Right cardiac atrium (tissue), 5 donors: ENCODE results near the gene EEF1AKMT1. TPM values are rescaled to one million over a fixed set of nuclear protein-coding genes. Genes with fewer than 3 reads are reported as not detected.

ENCODE experiments used
- ATAC-seq, 2 donors: fragments of 200-7000 bp; cut with Tn5 transposase; one replicate each; pipeline versions ENCODE4 v1.8.0 to v1.9.1; 2020; ENCODE audit warnings: moderate library complexity in 2 of 2, mild to moderate bottlenecking in 1 of 2
- DNase-seq, 3 donors: peaks; one replicate each; pipeline ENCODE4 v3.0.0-alpha.2; 2020
- H3K27ac ChIP-seq: one replicate; pipeline ENCODE4 v1.5.1; 2013; ENCODE audit warnings: mild to moderate bottlenecking, low read length, control low read depth, moderate library complexity
- H3K27me3 ChIP-seq: one replicate; pipeline ENCODE4 v1.6.1; 2013; ENCODE audit not compliant: control insufficient read depth, insufficient read depth
- H3K4me1 ChIP-seq: one replicate; pipeline ENCODE4 v1.6.1; 2013; ENCODE audit warnings: low read length; ENCODE audit not compliant: control insufficient read depth, insufficient read depth
- H3K4me3 ChIP-seq: one replicate; pipeline ENCODE4 v1.5.1; 2013; ENCODE audit warnings: low read length, control low read depth
- H3K9me3 ChIP-seq: one replicate; pipeline ENCODE4 v1.6.1; 2013; ENCODE audit warnings: low read length; ENCODE audit not compliant: control insufficient read depth
- WGBS: extraction: QIAGEN DNeasy Blood & Tissue Kit; methylation state at CpG from one replicate; pipeline ENCODE4 v1.1.7; 2013; 5-methylcytosine and 5-hydroxymethylcytosine counted together
- intact Hi-C, 4 donors: fragments of 100-400 bp; cut with DNase I; formaldehyde crosslinking; loops; one replicate each; pipeline versions ENCODE4 v1.11.0 to v1.14.0; 2022 to 2023
- polyA plus RNA-seq: library from polyadenylated mRNA; stranded (reverse); fragments of 200-250 nt; gene quantifications from one replicate; pipeline ENCODE4 v1.2.3, GENCODE V29; 2013
- total RNA-seq, 4 donors: library from RNA; stranded (reverse); fragmentation: NEBNext Ultra II Directional; extraction: Animal tissue kit (Norgen Biotek cat#: 25700); gene quantifications; one replicate each; pipeline ENCODE4 v1.2.1, GENCODE V29; 2021
- donor health status: healthy with polysubstance abuse.
- donor health status: DM: no; HTN: yes; CAD: no.
- donor health status: DM: no; HTN: no; CAD: no.
- donor health status: DM: no; HTN: yes; CAD: no; lungs with severe emphysema.
- donor health status: DM: yes; HTN: yes; CAD: no.

EEF1AKMT1 gene
- total and polyA plus RNA-seq, 5 donors, result 12.4 to 14.8 (median 13.0) TPM

DNA sequence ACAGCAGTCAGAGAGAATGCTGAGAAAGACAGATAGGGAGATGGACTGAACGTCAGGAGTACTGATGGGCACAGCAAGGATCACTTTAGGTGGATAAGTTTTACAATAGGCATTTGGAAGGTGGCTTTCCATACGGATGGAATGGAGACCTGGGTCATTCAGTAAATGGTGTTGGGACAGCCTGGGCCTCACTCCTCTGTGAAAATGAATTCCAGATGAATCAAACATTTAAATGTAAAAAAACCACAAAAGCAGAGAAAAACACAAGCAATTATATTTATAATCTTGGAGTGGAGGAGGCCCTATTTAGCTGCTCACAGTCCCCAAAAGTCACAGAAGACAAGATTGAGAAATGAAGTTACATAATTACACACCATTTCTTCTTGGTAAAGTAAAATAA lies 65.5 kb downstream of the EEF1AKMT1 start:
- no peak overlapping the region for H3K27ac ChIP-seq
- no peak for ATAC-seq
- H3K9me3 ChIP-seq, result no peaks in the 10 kb centered on the region
- 74% methylated on average over 2 of the region's 2 CpGs for WGBS
- H3K4me1 ChIP-seq, result no peaks in the 10 kb centered on the region
- intact Hi-C loops, result loop anchor here in 1 of 4 donors (10.0 kb wide), 1 partner anchor 203 kb away; no protein-coding TSS in a partner anchor
- H3K27me3 ChIP-seq, result no peaks in the 10 kb centered on the region
- no peak for DNase-seq
- H3K4me3 ChIP-seq, result no peak overlapping the region

DNA sequence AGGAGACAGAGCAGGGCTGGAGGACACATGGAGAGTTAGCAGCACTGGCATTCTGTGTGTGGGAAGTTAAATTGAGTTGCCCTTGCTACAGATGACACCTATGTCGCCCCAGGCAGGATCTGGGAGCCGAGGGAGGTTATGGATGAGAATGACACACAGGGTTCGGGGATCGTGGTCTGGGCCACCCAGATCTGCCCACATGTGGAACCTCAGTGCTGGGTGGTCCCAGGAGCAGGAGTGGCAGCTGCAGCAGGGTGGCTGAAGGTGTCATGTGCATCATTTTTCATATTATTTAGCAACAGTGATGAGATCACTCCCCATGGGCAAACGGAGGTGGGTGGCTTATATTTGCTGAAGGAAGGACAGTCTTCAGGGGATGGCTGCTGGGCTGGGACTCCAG lies 67.1 kb downstream of the EEF1AKMT1 start:
- Histone ChIP-seq H3K9me3 (no peaks in the 10 kb centered on the region), H3K27me3 (no peaks in the 10 kb centered on the region), H3K27ac (no peak overlapping the region), H3K4me1 (no peaks in the 10 kb centered on the region), H3K4me3 (no peak overlapping the region)
- 96% methylated on average over 5 of the region's 5 CpGs for WGBS
- DNase-seq (peak in 1 of 3 donors; percentile 7), ATAC-seq (no peak)
- intact Hi-C loops, result loop anchor here in 1 of 4 donors (10.0 kb wide), 1 partner anchor 202 kb away; no protein-coding TSS in a partner anchor

GRCh38 chr13:20704459-20705069 lies 69.2 kb downstream of the EEF1AKMT1 start:
- WGBS, result 27% methylated on average over 20 of the region's 20 CpGs
- no peaks in the 10 kb centered on the region for H3K4me1 ChIP-seq
- peak in 1 of 2 donors; percentile 6 for ATAC-seq
- DNase-seq, result peak in 1 of 3 donors; percentile 57
- H3K9me3 ChIP-seq, result no peaks in the 10 kb centered on the region
- H3K27me3 ChIP-seq, result no peaks in the 10 kb centered on the region
- intact Hi-C loops, result loop anchor here in 1 of 4 donors (10.0 kb wide), 1 partner anchor 200 kb away; no protein-coding TSS in a partner anchor
- no peak overlapping the region for H3K27ac ChIP-seq
- peak overlapping the region; percentile 97 for H3K4me3 ChIP-seq

GRCh38 chr13:20703780-20704458 lies 69.8 kb downstream of the EEF1AKMT1 start:
- ATAC-seq, result peak; percentile 85 to 91
- intact Hi-C loops, result loop anchor here in 1 of 4 donors (10.0 kb wide), 1 partner anchor 199 kb away; no protein-coding TSS in a partner anchor
- 1% methylated on average over 95 of the region's 98 CpGs for WGBS
- Histone ChIP-seq H3K9me3 (no peaks in the 10 kb centered on the region), H3K4me3 (peak overlapping the region; percentile 97), H3K27me3 (no peaks in the 10 kb centered on the region), H3K27ac (peak overlapping the region; percentile 39), H3K4me1 (no peaks in the 10 kb centered on the region)
- DNase-seq, result peak; percentile 79 to 92 (median 89)

DNA sequence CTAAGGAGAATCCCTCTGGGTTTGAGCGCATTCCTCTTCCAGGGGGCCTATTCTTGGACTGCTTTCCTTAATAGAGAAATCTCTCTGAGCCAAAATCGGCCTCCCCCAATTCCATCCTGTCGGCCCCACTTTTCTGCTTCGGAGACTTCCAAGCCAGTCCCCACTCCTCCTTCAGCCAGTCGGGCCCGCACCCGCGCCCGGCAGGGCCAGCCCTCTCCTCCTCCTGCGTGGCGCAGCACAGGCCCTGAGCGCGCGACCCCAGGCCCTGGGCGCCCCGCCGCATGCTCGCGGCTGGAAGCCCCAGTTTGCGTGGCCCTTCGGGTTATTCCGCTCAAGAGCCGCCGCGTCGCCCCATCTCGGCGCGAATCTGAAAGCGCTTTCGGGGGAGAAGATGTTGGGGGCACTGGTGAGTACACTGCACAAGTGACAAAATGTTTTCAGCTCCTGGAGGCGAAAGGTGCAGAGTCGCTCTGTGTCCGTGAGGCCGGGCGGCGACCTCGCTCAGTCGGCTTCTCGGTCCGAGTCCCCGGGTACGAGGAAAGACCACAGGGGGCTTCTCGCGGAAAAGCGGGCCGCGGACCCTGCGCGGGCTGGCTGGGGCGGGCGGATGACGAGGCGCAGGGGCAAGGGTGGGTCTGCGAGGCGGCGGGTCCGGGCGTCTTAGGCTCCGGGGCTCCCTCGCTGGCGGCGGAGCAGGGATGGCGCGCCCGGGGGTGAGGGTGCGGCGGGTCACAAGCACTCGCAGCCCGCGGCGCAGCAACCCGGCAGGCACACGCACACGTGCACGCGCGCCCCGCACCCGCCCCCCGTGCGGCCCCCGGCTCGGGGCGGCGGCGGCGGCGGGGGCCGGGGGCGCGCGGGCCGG lies 70.6 kb downstream of the EEF1AKMT1 start, which contains the start of gene IL17D:
Gene IL17D (plus strand): TSS at position 785 of the 865 bp plus-strand sequence. CDS start 303 bp downstream, outside the sequence.
- WGBS, result under 1% methylated on average over 94 of the region's 94 CpGs
- intact Hi-C loops, result loop anchor here in 1 of 4 donors (10.0 kb wide), 1 partner anchor 198 kb away; no protein-coding TSS in a partner anchor
- Histone ChIP-seq H3K4me1 (no peaks in the 10 kb centered on the region), H3K4me3 (peak within 1 kb of the TSS; percentile 97), H3K27me3 (no peaks in the 10 kb centered on the region), H3K27ac (peak within 1 kb of the TSS; percentile 39), H3K9me3 (no peaks in the 10 kb centered on the region)
- ATAC-seq (peak; percentile 44 to 58), DNase-seq (peak in 2 of 3 donors; percentile 74 to 76)

- intact Hi-C loops, result loop anchor here in 1 of 4 donors (10.0 kb wide), 1 partner anchor 198 kb away; no protein-coding TSS in a partner anchor
- Histone ChIP-seq H3K4me1 (no peaks in the 10 kb centered on the region), H3K27ac (no peak overlapping the region), H3K27me3 (no peaks in the 10 kb centered on the region), H3K9me3 (no peaks in the 10 kb centered on the region), H3K4me3 (peak overlapping the region; percentile 97)
- ATAC-seq, result no peak
- DNase-seq, result no peak
- WGBS, result 20% methylated on average over 9 of the region's 9 CpGs
Measured at GRCh38 chr13:20702530-20702914, 71.2 kb downstream of the EEF1AKMT1 start.

DNA sequence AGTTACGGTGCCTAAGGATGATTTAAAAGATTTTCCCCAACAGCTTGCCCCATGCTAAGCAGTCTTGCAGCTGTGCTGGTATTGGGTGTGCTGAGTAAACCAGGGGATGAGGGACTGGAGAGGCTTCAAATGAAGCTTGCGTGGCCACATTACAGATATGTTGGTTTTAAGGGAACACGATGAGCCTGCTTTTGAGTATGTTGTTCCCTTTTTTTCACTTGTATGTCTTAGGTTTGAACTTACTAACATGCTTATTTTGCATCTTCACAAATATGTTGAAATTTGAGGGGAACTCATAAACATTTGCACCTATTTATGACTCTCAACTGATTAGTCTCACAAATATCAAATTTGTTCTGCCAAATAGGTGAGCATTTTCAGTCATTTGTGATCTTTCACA lies 72.3 kb downstream of the EEF1AKMT1 start:
- DNase-seq (no peak), ATAC-seq (no peak)
- Histone ChIP-seq H3K27me3 (no peaks in the 10 kb centered on the region), H3K4me3 (no peak overlapping the region), H3K4me1 (no peaks in the 10 kb centered on the region), H3K9me3 (no peaks in the 10 kb centered on the region), H3K27ac (no peak overlapping the region)
- intact Hi-C loops, result loop anchor here in 1 of 4 donors (10.0 kb wide), 1 partner anchor 197 kb away; no protein-coding TSS in a partner anchor
- WGBS, result 93% methylated on average over 3 of the region's 3 CpGs

- no peaks in the 10 kb centered on the region for H3K27me3 ChIP-seq
- ATAC-seq, result no peak
- no peaks in the 10 kb centered on the region for H3K4me1 ChIP-seq
- H3K27ac ChIP-seq, result no peak overlapping the region
- DNase-seq, result no peak
- WGBS, result 91% methylated on average over 6 of the region's 6 CpGs
- intact Hi-C loops, result loop anchor here in 1 of 4 donors (10.0 kb wide), 1 partner anchor 195 kb away; no protein-coding TSS in a partner anchor
- no peak overlapping the region for H3K4me3 ChIP-seq
- no peaks in the 10 kb centered on the region for H3K9me3 ChIP-seq
Measured at GRCh38 chr13:20700288-20700687, 73.5 kb downstream of the EEF1AKMT1 start.

GRCh38 chr13:20699715-20700114 lies 74.0 kb downstream of the EEF1AKMT1 start:
- H3K27me3 ChIP-seq, result no peaks in the 10 kb centered on the region
- no peaks in the 10 kb centered on the region for H3K4me1 ChIP-seq
- no peaks in the 10 kb centered on the region for H3K9me3 ChIP-seq
- 93% methylated on average over 9 of the region's 9 CpGs for WGBS
- no peak overlapping the region for H3K4me3 ChIP-seq
- no peak overlapping the region for H3K27ac ChIP-seq
- ATAC-seq, result no peak
- intact Hi-C loops, result loop anchor here in 2 of 4 donors (10.0 kb wide), 2 partner anchors 195 to 205 kb away; no protein-coding TSS in a partner anchor
- no peak for DNase-seq

- ATAC-seq (no peak), DNase-seq (no peak)
- H3K27ac ChIP-seq, result no peak overlapping the region
- H3K4me1 ChIP-seq, result no peaks in the 10 kb centered on the region
- H3K27me3 ChIP-seq, result no peaks in the 10 kb centered on the region
- H3K9me3 ChIP-seq, result no peaks in the 10 kb centered on the region
- 57% methylated on average over 4 of the region's 4 CpGs for WGBS
- intact Hi-C loops, result loop anchor here in 1 of 4 donors (10.0 kb wide), 1 partner anchor 201 kb away; no protein-coding TSS in a partner anchor
- H3K4me3 ChIP-seq, result no peak overlapping the region
Measured at GRCh38 chr13:20696073-20696472, 77.7 kb downstream of the EEF1AKMT1 start.
